Stomach (tissue), 4 donors: ENCODE results near the gene SPINT4.

Experiments used
- EP300 ChIP-seq: sonication (generic); formaldehyde crosslinking; IDR thresholded peaks from one replicate; pipeline ENCODE4 v1.6.1; 2017; ENCODE audit warnings: antibody characterized with exemption
- POLR2A ChIP-seq, 4 donors: fragments of 450-650 bp; IDR thresholded peaks; one replicate each; pipeline ENCODE4 v1.6.1; 2016; ENCODE audit warnings: antibody characterized with exemption in 4 of 4, control low read depth in 2 of 4, mild to moderate bottlenecking in 1 of 4, moderate library complexity in 1 of 4
- POLR2AphosphoS5 ChIP-seq, 3 donors: sonication (generic); formaldehyde crosslinking; IDR thresholded peaks; one replicate each; pipeline ENCODE4 v1.6.1; 2016; ENCODE audit warnings: antibody characterized with exemption in 3 of 3
- TF ChIP-seq, protein P1 (sequence below), 7 experiments: fragments of 450-650 bp in 4 of 7; fragments of 200-600 bp in 3 of 7; sonication (generic) in 3 of 7; IDR thresholded peaks; one replicate each; pipeline ENCODE4 v1.5.1; 2016 to 2019; ENCODE audit warnings: antibody characterized with exemption in 7 of 7, control low read depth in 2 of 7, mild to moderate bottlenecking in 1 of 7

DNA sequence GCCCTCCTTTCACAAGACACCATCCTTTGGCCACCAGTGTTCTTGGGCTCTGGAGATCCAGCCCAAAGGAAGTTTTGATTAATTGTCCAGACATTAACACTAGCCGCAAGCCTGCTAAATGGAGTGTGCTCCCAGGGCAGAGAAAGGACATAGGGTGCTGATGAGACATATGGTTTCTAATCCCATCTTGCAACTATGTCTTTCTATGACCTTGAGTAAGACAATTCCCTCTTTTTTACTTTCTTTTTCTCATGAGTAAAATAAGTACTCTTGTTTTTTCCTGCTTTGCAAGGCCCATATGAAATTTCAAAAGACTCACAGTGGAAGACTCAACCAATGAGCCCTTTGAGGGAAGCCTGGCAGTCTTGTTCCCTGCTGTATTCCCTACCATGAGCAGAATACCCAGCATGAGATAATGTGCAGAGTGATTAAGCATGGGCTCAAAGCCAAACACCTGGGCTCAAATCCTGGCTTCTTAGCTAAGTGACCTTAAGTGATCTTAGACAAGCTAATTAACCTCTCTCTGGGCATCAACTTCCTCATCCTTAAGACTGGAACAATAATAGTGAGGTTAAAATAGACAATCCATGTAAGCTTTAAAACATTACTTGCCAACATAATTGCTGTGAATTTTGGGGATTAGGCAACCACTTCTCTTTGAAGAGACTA, 17.0 kb upstream of the SPINT4 start, which contains the start of gene WFDC10B:
- TF ChIP-seq, protein P1, sequence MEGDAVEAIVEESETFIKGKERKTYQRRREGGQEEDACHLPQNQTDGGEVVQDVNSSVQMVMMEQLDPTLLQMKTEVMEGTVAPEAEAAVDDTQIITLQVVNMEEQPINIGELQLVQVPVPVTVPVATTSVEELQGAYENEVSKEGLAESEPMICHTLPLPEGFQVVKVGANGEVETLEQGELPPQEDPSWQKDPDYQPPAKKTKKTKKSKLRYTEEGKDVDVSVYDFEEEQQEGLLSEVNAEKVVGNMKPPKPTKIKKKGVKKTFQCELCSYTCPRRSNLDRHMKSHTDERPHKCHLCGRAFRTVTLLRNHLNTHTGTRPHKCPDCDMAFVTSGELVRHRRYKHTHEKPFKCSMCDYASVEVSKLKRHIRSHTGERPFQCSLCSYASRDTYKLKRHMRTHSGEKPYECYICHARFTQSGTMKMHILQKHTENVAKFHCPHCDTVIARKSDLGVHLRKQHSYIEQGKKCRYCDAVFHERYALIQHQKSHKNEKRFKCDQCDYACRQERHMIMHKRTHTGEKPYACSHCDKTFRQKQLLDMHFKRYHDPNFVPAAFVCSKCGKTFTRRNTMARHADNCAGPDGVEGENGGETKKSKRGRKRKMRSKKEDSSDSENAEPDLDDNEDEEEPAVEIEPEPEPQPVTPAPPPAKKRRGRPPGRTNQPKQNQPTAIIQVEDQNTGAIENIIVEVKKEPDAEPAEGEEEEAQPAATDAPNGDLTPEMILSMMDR (IDR thresholded peaks at IDR 0.05) = no peak
- TF ChIP-seq POLR2A (IDR thresholded peaks at IDR 0.05) = no peak
- TF ChIP-seq POLR2AphosphoS5 (IDR thresholded peaks at IDR 0.05) = no peak
- no peak for TF ChIP-seq EP300
